Adipose tissue (tissue), 3 donors: ENCODE data around the gene TNFRSF17. TPM values are rescaled to one million over a fixed set of nuclear protein-coding genes. Genes with fewer than 3 reads are reported as not detected.
"Not testable (repeated sequence)": the region's sequence is repeated elsewhere in the genome, so short reads cannot be mapped to it uniquely, and the experiment has no call there.

Experiments used
- H3K27ac ChIP-seq: one replicate; pipeline ENCODE4 v1.5.1; 2013; ENCODE audit warnings: low read depth, low read length
- WGBS, 3 donors: extraction: QIAGEN DNeasy Blood & Tissue Kit; methylation state at CpG; one replicate each; pipeline ENCODE4 v1.1.7; 2013; 5-methylcytosine and 5-hydroxymethylcytosine counted together
- polyA plus RNA-seq, 3 donors: library from polyadenylated mRNA; stranded (reverse); fragments of 200-250 nt; gene quantifications; one replicate each; pipeline ENCODE4 v1.2.3, GENCODE V29; 2013
- donor health status: healthy with polysubstance abuse.
- donor health status: Bipolar disorder and iron deficiency.
- donor health status: healthy.

The TNFRSF17 gene
- polyA plus RNA-seq, 3 donors, result 0.20 TPM; not detected in 2

DNA sequence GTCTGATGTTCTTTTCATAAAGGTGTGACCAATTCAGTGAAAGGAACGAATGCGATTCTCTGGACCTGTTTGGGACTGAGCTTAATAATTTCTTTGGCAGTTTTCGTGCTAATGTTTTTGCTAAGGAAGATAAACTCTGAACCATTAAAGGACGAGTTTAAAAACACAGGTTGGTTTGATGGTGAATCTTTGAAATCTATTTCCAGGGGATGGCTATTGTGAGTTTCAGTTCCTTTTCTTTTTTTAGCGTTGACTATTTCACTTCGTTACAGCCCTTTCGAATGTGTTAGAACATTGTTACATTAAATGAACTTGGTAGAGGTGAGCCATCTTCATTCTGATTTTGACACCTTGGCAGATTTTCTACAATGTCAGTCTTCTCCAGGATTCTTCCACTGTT lies 1.2 kb downstream of the TNFRSF17 start:
- H3K27ac ChIP-seq, result no peak overlapping the region
- WGBS, 3 donors, result 75 to 82% (median 80%) methylated on average over 7 of the region's 7 CpGs

DNA sequence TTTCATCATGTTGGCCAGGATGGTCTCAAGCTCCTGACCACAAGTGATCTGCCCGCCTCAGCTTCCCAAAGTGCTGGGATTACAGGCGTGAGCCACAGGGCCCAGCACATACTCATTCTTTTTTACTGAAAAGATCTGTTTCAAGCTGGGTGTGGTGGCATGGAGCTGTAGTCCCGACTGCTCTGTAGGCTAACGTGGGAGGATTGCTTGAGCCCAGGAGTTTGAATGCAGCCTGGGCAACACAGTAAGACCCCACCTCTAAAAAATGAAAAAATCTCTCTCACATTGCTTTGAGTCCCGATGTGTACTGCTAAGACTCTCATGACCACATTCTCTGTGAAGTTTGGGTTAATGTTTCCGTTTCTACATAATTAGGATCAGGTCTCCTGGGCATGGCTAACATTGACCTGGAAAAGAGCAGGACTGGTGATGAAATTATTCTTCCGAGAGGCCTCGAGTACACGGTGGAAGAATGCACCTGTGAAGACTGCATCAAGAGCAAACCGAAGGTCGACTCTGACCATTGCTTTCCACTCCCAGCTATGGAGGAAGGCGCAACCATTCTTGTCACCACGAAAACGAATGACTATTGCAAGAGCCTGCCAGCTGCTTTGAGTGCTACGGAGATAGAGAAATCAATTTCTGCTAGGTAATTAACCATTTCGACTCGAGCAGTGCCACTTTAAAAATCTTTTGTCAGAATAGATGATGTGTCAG lies 2.3 kb downstream of the TNFRSF17 start:
- no peak overlapping the region for H3K27ac ChIP-seq
- WGBS, 3 donors, result 48 to 75% (median 74%) methylated on average over 17 of the region's 17 CpGs

DNA sequence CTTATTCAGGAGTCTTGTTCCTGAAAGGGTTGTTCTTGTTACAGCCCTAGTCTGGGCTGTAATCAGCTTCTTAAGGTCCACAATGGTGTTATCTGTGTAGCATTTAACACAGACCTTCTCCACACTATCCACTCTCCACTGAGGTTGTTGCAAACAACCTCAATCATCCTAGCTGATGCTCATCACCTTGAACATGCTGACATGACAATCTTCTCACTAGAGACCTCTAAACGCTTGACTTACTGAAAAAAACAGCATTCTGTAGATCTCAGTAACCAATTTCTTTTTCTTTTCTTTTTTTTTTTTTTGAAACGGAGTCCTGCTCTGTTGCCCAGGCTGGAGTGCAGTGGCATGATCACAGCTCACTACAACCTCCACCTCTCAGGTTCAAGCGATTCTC lies 3.6 kb downstream of the TNFRSF17 start:
- no peak overlapping the region for H3K27ac ChIP-seq
- 91 to 94% (median 93%) methylated on average over 3 of the region's 3 CpGs for WGBS, 3 donors

DNA sequence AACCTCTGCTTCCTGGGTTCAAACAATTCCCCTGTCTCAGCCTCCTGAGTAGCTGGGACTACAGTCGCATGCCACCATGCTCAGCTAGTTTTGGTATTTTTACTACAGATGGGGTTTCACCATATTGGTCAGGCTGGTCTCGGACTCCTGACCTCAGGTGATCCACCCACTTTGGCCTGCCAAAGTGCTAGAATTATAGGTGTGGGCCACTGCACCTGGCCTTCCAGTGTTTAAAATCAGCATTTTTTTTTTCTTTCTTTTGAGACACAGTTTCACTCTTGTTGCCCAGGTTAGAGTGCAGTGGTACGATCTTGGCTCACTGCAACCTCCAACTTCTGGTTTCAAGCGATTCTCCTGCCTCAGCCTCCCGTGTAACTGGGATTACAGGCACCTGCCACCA lies 5.3 kb downstream of the TNFRSF17 start:
- not testable (repeated sequence) for H3K27ac ChIP-seq
- 95 to 99% (median 95%) methylated on average over 5 of the region's 5 CpGs for WGBS, 3 donors

DNA sequence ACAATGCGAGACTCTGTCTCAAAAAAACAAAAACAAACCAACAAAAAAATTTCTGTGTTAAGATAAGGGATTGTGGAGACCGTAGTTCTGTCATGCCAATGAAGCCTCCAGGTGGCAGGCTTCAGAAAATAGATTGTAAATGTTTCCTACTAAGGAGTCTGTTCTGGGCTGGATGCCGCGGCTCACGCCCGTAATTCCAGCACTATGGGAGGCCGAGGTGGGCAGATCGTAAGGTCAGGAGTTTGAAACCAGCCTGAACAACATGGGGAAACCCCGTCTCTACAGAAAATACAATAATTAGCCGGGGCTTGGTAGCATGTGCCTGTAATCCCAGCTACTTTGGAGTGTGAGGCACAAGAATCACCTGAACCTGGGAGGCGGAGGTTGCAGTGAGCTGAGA lies 7.1 kb downstream of the TNFRSF17 start:
- 63 to 82% (median 71%) methylated on average over 11 of the region's 11 CpGs for WGBS, 3 donors
- no peak overlapping the region for H3K27ac ChIP-seq

DNA sequence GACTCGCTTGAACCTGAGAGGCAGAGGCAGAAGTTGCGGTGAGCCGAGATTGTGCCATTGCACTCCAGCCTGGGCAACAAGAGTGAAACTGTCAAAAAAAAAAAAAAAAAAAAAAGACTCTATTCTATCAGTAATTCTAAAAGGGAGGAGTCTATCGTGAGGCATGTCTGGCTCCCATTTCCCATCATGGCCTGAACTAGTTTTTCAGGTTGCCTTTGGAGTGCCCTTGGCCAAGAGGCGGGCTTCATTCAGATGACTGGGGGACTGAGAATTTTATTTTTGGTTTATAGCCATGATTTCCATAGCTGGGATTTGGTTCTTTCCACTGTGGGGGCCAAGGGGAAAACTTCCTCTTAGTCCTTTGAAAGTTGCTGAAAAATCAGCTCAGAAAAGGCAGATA lies 8.1 kb downstream of the TNFRSF17 start:
- WGBS, 3 donors, result 82 to 89% (median 87%) methylated on average over 5 of the region's 5 CpGs
- H3K27ac ChIP-seq, result no peak overlapping the region

DNA sequence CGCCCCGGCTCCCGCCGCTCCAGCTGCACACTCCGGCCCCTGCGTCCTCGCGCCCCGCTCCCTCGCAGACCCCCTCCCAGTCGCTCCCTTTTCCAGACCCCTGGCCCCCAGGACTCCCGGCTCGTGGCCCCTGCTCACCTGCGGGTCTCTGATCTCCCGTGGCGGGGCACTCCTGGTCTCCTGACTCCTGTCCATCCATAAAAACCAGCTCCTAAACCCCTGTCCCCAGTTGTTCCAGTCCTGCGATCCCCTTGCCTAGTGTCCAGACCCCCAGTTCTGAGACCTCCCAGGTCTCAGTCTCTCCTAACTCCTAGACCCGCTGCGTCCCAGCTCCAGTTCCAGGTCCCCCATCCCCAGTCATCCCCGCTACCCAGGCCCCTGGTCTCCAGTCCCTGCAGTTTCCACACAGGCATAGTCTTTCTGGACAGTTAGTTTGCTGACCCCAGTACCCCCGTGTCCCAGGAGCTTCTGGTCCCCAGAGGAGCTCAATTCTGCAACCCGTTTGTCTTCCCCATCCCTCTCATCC lies 11.9 kb downstream of the TNFRSF17 start:
- WGBS, 3 donors, result 1% methylated on average over 13 to 22 of the region's 22 CpGs

DNA sequence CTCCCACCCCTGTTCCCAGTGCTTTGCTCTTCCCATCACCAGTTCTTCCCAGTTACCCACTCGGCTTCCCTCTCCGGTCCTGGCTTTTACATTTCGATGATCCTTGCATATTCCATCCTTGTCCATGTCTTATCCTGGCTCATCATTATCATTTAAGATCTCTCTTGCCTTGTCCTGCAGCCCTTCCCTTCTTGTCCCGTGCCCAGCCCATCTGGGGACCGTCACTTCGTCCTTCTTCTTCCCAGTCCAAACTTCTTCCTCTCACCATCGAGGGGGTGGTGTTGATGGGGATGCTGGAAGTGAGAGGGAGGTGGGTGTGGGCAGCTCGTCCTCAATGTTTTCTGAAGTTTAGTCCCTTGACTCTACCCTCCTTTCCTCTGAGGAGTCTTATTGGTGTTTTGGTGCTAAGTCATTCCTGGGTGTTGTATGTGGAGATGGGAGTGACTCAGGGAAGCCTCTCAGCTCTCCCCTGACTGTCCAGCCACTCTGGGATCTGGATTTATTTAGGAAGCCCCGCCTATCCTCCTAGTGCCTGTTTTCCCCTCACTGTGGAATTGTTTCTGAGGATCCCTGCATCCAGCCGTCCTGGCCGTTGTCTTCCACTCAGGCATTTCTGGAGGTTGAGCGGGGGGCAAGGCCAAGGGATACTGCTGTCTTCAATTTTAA lies 12.5 kb downstream of the TNFRSF17 start:
- H3K27ac ChIP-seq, result no peak overlapping the region
- 22 to 32% (median 25%) methylated on average over 12 of the region's 12 CpGs for whole genome bisulfite sequencing, 3 donors

More for the DNA sequence above, 11.9 kb downstream of the TNFRSF17 start:
- H3K27ac ChIP-seq, result no peak overlapping the region

DNA sequence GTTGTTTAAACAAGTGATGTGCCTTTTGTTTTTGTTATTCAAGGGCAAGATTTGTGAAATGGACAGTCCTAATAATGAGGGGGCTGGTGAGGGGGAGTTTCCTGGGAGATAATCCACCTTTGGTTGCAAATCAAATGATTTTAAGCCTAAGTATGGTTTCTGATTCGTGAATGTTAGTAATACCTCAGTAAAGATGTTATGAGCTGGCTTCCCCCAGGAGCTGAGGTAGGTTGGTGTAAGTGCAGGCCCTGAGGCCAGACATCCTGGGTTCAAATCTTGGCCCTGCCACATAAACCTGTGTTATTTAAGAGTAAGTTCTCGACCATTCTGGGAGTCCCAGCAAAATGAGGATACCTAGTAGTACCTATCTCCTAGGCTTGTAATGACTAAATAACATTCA lies 13.1 kb downstream of the TNFRSF17 start:
- no peak overlapping the region for H3K27ac ChIP-seq
- 73 to 87% (median 73%) methylated on average over 2 of the region's 2 CpGs for WGBS, 3 donors

DNA sequence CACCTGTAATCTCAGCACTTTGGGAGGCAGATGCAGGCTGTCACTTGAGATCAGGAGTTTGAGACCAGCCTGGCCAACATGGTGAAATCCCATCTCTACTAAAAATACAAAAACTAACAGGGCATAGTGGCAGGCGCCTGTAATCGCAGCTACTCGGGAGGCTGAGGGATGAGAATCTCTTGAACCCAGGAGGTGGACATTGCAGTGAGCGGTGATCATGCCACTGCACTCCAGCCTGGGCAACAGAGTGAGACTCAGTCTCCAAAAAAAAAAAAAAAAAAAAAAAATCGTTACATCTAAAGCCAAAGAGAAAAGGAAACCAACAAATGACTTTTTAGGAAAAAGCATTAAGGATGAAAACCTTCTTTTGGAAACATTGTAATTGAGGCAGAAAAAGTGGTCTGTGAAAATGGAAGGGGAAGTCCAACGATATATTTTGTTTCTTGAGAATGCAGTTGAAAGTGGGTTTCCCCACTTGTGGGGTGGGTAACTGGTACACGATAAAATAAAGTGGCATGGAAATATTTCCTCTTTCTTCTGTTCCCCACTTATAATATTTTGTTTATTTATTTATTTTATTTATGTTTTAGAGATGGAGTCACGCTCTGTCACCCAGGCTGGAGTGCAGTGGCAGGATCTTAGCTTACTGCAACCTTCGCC lies 14.1 kb downstream of the TNFRSF17 start:
- H3K27ac ChIP-seq, result no peak overlapping the region
- 79 to 86% (median 84%) methylated on average over 9 of the region's 9 CpGs for WGBS, 3 donors

DNA sequence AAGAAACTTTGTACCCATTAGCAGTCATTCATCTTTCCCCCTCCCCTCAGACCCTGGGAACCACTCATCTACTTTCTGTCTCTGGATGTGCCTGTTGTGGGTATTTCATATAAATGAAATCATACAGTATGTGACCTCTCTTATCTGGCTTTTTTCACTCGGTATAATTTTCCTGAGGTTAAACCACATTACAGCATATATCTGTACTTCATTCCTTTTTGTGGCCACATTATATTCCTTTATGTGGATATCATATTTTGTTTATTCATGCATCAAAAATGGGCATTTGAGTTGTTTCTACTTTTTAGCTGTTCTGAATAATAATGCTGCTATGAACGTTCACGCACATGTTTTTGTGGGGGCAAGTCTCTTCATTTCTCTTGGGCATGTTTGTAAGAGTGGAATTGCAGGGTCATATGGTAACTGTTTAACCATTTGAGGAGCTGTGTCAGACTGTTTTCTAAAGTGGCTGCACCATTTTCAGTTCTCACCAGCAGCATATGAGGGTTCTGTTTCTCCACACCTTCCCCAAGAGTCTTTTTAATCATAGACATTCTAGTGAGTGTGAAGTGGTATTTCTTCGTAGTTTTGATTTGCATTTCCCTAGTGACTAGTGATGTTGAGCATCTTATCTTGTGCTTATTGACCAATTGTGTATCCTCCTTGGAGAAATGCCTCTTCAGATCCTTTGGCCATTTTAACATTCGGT lies 15.3 kb downstream of the TNFRSF17 start:
- H3K27ac ChIP-seq, result no peak overlapping the region
- WGBS, 3 donors, result 73 to 79% (median 74%) methylated on average over 5 of the region's 5 CpGs

DNA sequence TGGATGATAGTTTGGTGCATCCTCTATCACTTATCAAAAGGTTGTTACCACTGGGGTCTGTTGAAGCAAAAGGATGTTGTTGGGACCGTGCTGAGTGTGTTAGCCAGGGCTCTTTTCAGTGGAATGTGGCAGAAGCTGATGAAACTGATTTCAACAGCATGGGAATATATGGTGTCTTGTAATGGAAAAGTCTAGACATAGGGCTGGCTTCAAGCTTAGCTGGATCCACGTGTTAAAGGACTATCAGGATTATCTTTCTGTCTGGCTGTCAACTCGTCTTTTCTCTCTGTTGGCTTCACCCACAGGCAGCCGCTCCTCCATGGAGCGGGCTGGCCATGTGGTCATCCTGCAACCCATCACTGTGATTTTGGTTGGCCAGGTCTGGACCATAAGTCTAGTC lies 20.2 kb downstream of the TNFRSF17 start:
- WGBS, 3 donors, result 72 to 83% (median 80%) methylated on average over 5 of the region's 5 CpGs
- H3K27ac ChIP-seq, result no peak overlapping the region

DNA sequence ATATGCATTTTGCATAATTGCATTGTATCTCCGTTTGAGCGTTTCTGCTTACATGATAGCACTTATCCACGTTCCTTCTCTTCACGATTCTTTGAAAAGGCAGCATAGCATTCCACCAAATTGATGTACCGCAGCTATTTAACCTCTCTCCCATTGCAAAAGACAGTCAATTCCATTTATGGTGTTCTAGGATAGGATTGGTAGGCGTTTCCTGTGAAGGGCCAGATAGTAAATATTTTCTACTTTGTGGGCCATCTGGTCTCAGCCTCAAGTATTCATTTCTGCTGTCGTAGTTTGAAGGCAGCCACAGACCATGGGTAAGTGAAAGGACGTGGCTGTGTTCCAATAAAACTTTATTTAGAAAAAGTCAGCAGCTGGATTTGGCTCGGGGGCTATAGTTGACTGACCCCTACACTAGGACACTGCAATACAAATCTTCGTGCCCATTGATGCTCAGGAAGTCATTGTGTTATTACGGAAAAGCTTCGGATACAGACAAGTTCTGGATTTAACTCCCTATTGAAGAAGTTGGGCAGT lies 21.6 kb downstream of the TNFRSF17 start:
- H3K27ac ChIP-seq, result no peak overlapping the region
- WGBS, 3 donors, result 87 to 91% (median 91%) methylated on average over 12 of the region's 12 CpGs

DNA sequence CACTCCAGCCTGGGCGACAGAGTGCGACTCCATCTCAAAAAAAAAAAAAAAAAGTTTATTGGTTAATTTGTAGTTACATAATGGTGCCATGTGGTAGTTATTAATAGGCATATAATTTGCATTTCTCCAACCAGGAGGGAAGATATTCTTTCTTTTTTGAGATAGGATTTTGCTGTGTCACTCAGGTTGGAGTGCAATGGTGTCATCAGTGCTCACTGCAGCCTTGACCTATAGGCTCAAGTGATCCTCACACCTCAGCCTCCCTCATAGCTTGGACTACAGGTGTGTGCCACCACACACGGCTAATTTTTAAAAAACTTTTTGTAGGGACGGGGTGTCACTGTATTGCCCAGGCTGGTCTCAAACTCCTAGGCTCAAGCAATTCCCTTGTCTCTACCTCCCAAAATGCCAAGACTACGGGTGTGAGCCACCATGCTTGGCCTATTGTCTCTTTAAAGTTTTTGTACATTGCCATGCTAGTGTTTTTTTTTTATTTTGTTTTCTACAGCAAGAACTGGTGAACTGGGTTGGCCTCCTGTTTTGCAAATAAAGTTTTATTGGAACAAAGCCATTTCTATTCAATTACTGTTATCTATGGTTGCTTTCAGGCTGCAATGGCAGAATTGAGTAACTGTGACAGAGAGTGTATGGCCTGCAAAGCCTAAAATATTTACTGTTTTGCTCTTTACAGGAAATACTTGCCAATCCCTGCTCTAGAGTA lies 23.4 kb downstream of the TNFRSF17 start:
- H3K27ac ChIP-seq, result no peak overlapping the region
- 68 to 75% (median 73%) methylated on average over 5 of the region's 5 CpGs for WGBS, 3 donors

DNA sequence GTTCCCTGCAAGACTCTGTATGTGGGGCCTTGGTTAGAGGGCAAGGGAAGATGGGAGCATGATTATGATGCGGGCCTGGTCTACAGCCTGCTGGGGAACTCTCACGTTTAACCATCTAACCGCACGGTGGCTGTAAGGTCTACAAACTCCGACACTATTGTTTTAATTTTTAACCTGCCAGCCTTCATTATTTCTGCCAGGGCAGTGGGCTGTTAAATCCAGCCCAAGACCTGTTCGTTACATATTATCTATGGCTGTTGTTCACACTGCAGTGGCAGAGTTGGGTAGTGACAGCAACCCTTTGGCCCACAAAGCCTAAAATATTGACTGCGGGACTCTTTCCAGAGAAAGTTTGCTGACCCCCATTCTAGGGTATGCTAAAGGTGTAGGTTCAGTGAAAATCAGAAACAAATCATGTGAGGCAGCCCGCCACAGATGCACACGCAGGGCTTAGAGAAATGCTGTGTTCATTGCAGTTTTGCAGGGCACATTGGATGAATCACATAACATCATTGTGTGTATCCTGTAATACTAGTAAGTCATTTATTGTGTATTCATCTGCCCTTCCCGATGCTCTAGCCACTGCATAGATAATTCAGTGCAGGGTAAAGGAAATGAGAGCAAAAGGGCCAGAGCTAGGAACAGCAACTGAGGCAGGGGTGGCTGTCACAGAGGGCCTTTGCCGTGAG lies 25.8 kb downstream of the TNFRSF17 start:
- WGBS, 3 donors, result 76 to 94% (median 91%) methylated on average over 11 of the region's 11 CpGs
- H3K27ac ChIP-seq, result no peak overlapping the region

DNA sequence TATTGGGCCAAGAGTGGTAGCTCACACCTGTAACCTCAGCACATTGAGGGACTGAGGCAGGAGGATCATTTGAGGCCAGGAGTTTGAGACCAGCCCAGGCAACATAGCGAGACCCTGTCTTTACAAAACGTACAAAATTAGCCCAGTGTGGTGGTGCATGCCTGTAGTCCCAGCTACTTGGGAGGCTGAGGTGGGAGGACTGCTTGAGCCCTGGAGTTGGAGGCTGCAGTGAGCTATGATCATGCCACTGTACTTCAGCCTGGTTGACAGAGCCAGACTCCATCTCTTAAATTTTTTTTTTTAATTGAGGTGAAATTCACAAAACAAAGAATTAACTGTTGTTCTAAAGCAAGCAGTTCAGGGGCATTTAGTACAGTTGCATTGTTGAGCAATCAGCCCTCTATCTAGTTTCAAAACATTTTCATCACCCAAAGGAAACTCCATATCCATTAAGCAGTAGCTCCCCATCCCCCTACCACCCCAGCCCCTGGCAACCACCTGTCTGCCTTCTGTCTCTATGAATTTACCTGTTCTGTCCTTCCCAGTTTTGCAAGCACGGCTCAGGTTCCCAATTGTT lies 27.1 kb downstream of the TNFRSF17 start:
- WGBS, 3 donors, result 60 to 93% (median 66%) methylated on average over 3 of the region's 3 CpGs
- no peak overlapping the region for H3K27ac ChIP-seq
